SU-DHL-6 (cell line): ENCODE measurements around the gene SMOC2.

Experiments used
- EZH2phosphoT487 ChIP-seq: fragments of 200-600 bp; sonication (generic), shearing (Covaris generic); conservative IDR thresholded peaks from 2 replicates; pipeline ENCODE4 v1.6.1; 2018; ENCODE audit warnings: mild to moderate bottlenecking, antibody characterized with exemption, low read length, moderate library complexity, mixed read lengths
- TF ChIP-seq, protein P1 (sequence below): fragments of 200-600 bp; sonication (generic); IDR thresholded peaks from one replicate; pipeline ENCODE4 v1.5.1; 2017; ENCODE audit warnings: antibody characterized with exemption, mild to moderate bottlenecking, low read length, moderate library complexity; ENCODE audit not compliant: insufficient read depth, poor library complexity, severe bottlenecking

DNA sequence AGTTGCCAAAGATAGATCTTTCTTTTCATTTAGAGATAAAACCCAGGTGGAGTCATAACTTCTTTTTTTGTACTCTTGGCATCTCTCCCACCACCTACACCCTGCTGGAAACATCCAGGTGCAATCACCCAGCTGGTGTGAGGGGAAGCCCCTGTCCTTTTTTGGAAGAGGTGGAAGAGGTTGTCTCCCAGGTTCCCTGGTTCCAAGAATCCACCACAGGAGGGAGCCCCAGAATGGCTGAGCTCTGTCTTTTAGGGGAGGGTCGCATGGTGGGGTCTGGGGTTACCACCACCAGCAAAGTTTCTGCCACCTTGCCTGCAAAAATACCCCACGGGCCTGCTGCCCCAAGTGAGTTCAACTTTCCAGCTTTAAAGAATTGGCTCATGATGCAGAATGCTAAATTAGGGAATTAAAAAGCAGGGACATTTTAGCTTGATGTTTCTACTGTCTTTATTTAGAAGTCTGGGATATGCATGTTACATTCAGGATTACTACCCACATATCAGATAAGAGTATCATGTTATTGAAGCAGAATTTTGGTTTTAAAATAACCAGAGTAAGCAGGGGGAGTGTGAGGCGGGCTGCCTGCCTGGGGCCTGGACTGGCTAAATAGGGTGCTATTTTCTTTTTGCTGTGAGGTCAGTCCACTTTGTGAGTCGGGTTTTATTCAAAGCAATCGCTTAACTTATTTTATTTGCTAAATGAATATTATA, 11.0 kb downstream of the SMOC2 start:
- TF ChIP-seq, protein P1, sequence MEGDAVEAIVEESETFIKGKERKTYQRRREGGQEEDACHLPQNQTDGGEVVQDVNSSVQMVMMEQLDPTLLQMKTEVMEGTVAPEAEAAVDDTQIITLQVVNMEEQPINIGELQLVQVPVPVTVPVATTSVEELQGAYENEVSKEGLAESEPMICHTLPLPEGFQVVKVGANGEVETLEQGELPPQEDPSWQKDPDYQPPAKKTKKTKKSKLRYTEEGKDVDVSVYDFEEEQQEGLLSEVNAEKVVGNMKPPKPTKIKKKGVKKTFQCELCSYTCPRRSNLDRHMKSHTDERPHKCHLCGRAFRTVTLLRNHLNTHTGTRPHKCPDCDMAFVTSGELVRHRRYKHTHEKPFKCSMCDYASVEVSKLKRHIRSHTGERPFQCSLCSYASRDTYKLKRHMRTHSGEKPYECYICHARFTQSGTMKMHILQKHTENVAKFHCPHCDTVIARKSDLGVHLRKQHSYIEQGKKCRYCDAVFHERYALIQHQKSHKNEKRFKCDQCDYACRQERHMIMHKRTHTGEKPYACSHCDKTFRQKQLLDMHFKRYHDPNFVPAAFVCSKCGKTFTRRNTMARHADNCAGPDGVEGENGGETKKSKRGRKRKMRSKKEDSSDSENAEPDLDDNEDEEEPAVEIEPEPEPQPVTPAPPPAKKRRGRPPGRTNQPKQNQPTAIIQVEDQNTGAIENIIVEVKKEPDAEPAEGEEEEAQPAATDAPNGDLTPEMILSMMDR = no peak
- TF ChIP-seq EZH2phosphoT487 = no peak
